Measurements from ENCODE around the gene F10. TPM values are rescaled to one million over a fixed set of nuclear protein-coding genes. Genes with fewer than 3 reads are reported as not detected.
A peak's percentile ranks its signal among the peaks of the same experiment; 100 is the strongest.

The F10 gene
- total and polyA plus RNA-seq, 2 of the 13 experiments (the other 11 are each of a cell fraction or from before 2014, with no cell fraction given) = 58.4 to 237 TPM

DNA sequence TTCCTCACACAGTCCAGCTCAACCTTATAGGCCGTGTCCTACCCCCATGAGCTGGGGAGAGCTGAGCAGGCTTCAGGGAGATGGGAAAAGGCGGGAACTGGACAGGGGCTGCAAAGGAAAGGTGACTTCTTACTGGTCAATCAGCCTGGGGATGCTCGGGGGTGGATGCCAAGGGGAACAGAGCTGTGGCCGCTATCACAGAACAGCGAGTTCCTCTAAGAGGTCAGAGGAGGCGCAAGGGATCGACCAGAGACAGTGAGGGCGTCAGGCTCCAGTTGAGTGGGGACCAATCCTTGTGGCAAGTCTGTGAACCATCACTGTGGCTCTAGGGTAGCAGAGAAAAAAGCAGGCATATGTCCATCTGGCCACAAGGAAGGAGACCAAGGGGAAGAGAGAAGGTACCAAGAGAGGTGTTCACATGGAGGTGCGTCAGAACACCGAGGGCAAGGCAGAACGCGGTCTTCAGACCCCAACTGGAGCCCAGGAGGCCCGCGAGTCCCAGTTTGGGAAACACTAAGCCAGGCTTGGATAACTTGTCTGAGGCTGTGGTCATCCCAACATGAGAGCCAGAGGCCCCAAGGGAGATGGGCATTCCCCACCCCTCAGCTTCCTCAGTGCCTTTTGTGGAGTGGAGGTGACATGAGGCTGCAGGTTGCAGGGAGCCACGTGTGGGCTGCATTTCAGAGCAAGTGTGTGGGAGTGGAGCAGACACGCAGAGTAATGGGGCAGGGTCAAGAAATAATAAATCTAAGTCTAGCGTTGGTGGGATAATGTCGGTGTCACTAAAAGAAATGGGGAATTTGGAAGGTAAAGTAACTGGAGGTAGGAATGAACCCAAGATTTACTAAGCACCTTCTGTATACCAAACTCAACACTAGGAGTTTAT is 3.9 kb downstream of the F10 start (continued):
- TF ChIP-seq EEA1 (CRISPR knock-in tag; IDR thresholded peaks at IDR 0.05; ENCODE audit: borderline replicate concordance) = 0 out of 2 replicates have a peak, but pooled peaks have one; percentile 18
- no peak for TF ChIP-seq PLSCR1 (CRISPR knock-in tag; IDR thresholded peaks at IDR 0.05; ENCODE audit: borderline replicate concordance)
- TF ChIP-seq ZNF605 (CRISPR knock-in tag; IDR thresholded peaks at IDR 0.05) = no peak
- TF ChIP-seq ZSCAN21 (CRISPR knock-in tag; IDR thresholded peaks at IDR 0.05; ENCODE audit: borderline replicate concordance) = no peak
- TF ChIP-seq ZNF225 (CRISPR knock-in tag; IDR thresholded peaks at IDR 0.05) = no peak
- no peak for TF ChIP-seq HCFC1 (IDR thresholded peaks at IDR 0.05; ENCODE audit: low read depth, low read length)
- TF ChIP-seq RFXAP (CRISPR knock-in tag; IDR thresholded peaks at IDR 0.05; ENCODE audit: borderline replicate concordance) = 0 out of 2 replicates have a peak, but pooled peaks have one; percentile 20
- no peak for TF ChIP-seq PHF21A (CRISPR knock-in tag; IDR thresholded peaks at IDR 0.05)
- no peak for TF ChIP-seq SP2 (CRISPR knock-in tag; IDR thresholded peaks at IDR 0.05)
- no peak for TF ChIP-seq HOXA9 (CRISPR knock-in tag; IDR thresholded peaks at IDR 0.05; ENCODE audit: borderline replicate concordance)
- TF ChIP-seq ZFX (CRISPR knock-in tag; IDR thresholded peaks at IDR 0.05; ENCODE audit: low read depth) = no peak
- TF ChIP-seq ARID2 (CRISPR knock-in tag; IDR thresholded peaks at IDR 0.05; ENCODE audit: borderline replicate concordance) = no peak
- TF ChIP-seq TBL1XR1 (IDR thresholded peaks at IDR 0.05; ENCODE audit: borderline replicate concordance, low read length, partially characterized antibody) = no peak
- no peak for TF ChIP-seq HBP1 (CRISPR knock-in tag; IDR thresholded peaks at IDR 0.05; ENCODE audit: low read depth)
- 0 out of 2 replicates have a peak, but pooled peaks have one; percentile 11 for TF ChIP-seq MED1 (CRISPR knock-in tag; IDR thresholded peaks at IDR 0.05)
- 0 out of 2 replicates have a peak, but pooled peaks have one; percentile 24 for TF ChIP-seq ZNF501 (CRISPR knock-in tag; IDR thresholded peaks at IDR 0.05)
- TF ChIP-seq ZFP36L2 (CRISPR knock-in tag; IDR thresholded peaks at IDR 0.05) = no peak
- no peak for TF ChIP-seq PAXIP1 (CRISPR knock-in tag; conservative IDR thresholded peaks at IDR 0.05)
- TF ChIP-seq, protein P1, sequence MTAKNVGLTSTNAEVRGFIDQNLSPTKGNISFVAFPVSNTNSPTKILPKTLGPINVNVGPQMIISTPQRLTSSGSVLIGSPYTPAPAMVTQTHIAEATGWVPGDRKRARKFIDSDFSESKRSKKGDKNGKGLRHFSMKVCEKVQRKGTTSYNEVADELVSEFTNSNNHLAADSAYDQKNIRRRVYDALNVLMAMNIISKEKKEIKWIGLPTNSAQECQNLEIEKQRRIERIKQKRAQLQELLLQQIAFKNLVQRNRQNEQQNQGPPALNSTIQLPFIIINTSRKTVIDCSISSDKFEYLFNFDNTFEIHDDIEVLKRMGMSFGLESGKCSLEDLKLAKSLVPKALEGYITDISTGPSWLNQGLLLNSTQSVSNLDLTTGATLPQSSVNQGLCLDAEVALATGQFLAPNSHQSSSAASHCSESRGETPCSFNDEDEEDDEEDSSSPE (CRISPR knock-in tag; IDR thresholded peaks at IDR 0.05) = no peak
- no peak for TF ChIP-seq NR2C2 (CRISPR knock-in tag; IDR thresholded peaks at IDR 0.05; ENCODE audit: borderline replicate concordance)
- TF ChIP-seq ASH2L (IDR thresholded peaks at IDR 0.05; ENCODE audit: insufficient read length, low read depth, low read length) = no peak
- TF ChIP-seq ZC3H4 (CRISPR knock-in tag; IDR thresholded peaks at IDR 0.05; ENCODE audit: borderline replicate concordance) = no peak
- no peak for TF ChIP-seq ZFP62 (CRISPR knock-in tag; IDR thresholded peaks at IDR 0.05)
